GM12878 (cell line): ENCODE results near the gene FLT3LG. TPM values are rescaled to one million over a fixed set of nuclear protein-coding genes. Genes with fewer than 3 reads are reported as not detected.
A peak's percentile ranks its signal among the peaks of the same experiment; 100 is the strongest.

ENCODE experiments used
- BRCA1 ChIP-seq: IDR thresholded peaks from 2 replicates; pipeline ENCODE4 v1.6.1; 2011; ENCODE audit warnings: low read depth, low read length, improper control_type of control experiment
- CBFB ChIP-seq: IDR thresholded peaks from 2 replicates; pipeline ENCODE4 v1.6.1; 2016; ENCODE audit warnings: antibody characterized with exemption, low read depth
- CREB1 ChIP-seq: IDR thresholded peaks from 2 replicates; pipeline ENCODE4 v1.6.1; 2012; ENCODE audit warnings: low read depth, mild to moderate bottlenecking, inconsistent platforms
- EED ChIP-seq: sonication (generic); IDR thresholded peaks from 2 replicates; pipeline ENCODE4 v1.6.1; 2016; ENCODE audit warnings: antibody characterized with exemption, low read depth
- EP300 ChIP-seq, 2 experiments: fragments of 150-350 bp in 1 of 2; IDR thresholded peaks; 2 replicates each; pipeline ENCODE4 v1.6.1; 2011 to 2012; ENCODE audit warnings: low read depth in 2 of 2, low read length in 2 of 2, borderline replicate concordance in 1 of 2, improper control_type of control experiment in 1 of 2, inconsistent platforms in 1 of 2; ENCODE audit not compliant: control insufficient read depth in 1 of 2
- GABPA ChIP-seq: IDR thresholded peaks from 2 replicates; pipeline ENCODE4 v1.6.1; 2014; ENCODE audit warnings: antibody characterized with exemption, low read depth, mild to moderate bottlenecking, inconsistent platforms
- HDGF ChIP-seq: fragments of 450-650 bp; IDR thresholded peaks from 2 replicates; pipeline ENCODE4 v1.6.1; 2016; ENCODE audit warnings: antibody characterized with exemption
- MXI1 ChIP-seq: fragments of 150-350 bp; IDR thresholded peaks from 2 replicates; pipeline ENCODE4 v1.6.1; 2011; ENCODE audit warnings: low read depth, mild to moderate bottlenecking, inconsistent platforms, low read length, improper control_type of control experiment
- NFYB ChIP-seq: IDR thresholded peaks from 2 replicates; pipeline ENCODE4 v1.6.1; 2011; ENCODE audit warnings: low read depth, mild to moderate bottlenecking, low read length, improper control_type of control experiment, moderate library complexity; ENCODE audit not compliant: insufficient read depth
- POU2F2 ChIP-seq: IDR thresholded peaks from 3 replicates; pipeline ENCODE4 v1.6.1; 2011; ENCODE audit warnings: low read depth, mild to moderate bottlenecking, low read length, borderline replicate concordance
- SIN3A ChIP-seq: IDR thresholded peaks from 2 replicates; pipeline ENCODE4 v1.6.1; 2012; ENCODE audit warnings: low read depth, low read length, improper control_type of control experiment
- SIX5 ChIP-seq: IDR thresholded peaks from 2 replicates; pipeline ENCODE4 v1.6.1; 2011; ENCODE audit warnings: mild to moderate bottlenecking, low read depth, low read length, moderate library complexity; ENCODE audit not compliant: severe bottlenecking
- SMARCA5 ChIP-seq: fragments of 450-650 bp; IDR thresholded peaks from 2 replicates; pipeline ENCODE4 v1.6.1; 2017; ENCODE audit warnings: mild to moderate bottlenecking
- STAT3 ChIP-seq: IDR thresholded peaks from 2 replicates; pipeline ENCODE4 v1.6.1; 2011; ENCODE audit warnings: low read depth, low read length, improper control_type of control experiment
- ZSCAN29 ChIP-seq: fragments of 450-650 bp; IDR thresholded peaks from 2 replicates; pipeline ENCODE4 v1.6.1; 2017; ENCODE audit warnings: mild to moderate bottlenecking, moderate library complexity
- polyA plus RNA-seq, 11 experiments: library from polyadenylated mRNA; depleted of rRNA in 4 of 11; unstranded in 6 of 11; stranded (reverse) in 5 of 11; fragments of >200 nt; fragmentation: Nextera tagmentation in 4 of 11; fragmentation: Illumina TruSeq in 1 of 11; extraction: Ambion mirVana in 4 of 11; extraction: Trizol in 1 of 11; gene quantifications; 1 replicate in 1 of 11; 2 replicates in 10 of 11; pipeline versions ENCODE4 v1.2.1 to v1.2.3, GENCODE V29; 2011 to 2016; ENCODE audit warnings: inconsistent platforms in 2 of 11, missing spikeins in 2 of 11, low read depth in 1 of 11
- total RNA-seq, 4 experiments: library from RNA; depleted of rRNA in 3 of 4; stranded (reverse); fragments of >200 nt in 3 of 4; fragmentation: Illumina TruSeq in 1 of 4; extraction: Trizol in 1 of 4; gene quantifications; 2 replicates each; pipeline versions ENCODE4 v1.2.1 to v1.2.3, GENCODE V29; 2013 to 2021
- TF ChIP-seq, protein P1 (sequence below): fragments of 450-650 bp; IDR thresholded peaks from 2 replicates; pipeline ENCODE4 v1.6.1; 2016; ENCODE audit warnings: mild to moderate bottlenecking
- TF ChIP-seq, protein P2 (sequence below): fragments of 450-650 bp; conservative IDR thresholded peaks from 2 replicates; pipeline ENCODE4 v1.6.1; 2017; ENCODE audit warnings: mild to moderate bottlenecking, moderate library complexity
- TF ChIP-seq, protein P3 (sequence below): IDR thresholded peaks from 2 replicates; pipeline ENCODE4 v1.6.1; 2011; ENCODE audit warnings: mild to moderate bottlenecking, low read depth, low read length, moderate library complexity; ENCODE audit not compliant: insufficient replicate concordance
- TF ChIP-seq, protein P4 (sequence below): IDR thresholded peaks from 2 replicates; pipeline ENCODE4 v1.6.1; 2012; ENCODE audit warnings: low read depth, low read length, improper control_type of control experiment
- TF ChIP-seq, protein P5 (sequence below): fragments of 450-650 bp; IDR thresholded peaks from 2 replicates; pipeline ENCODE4 v1.6.1; 2017; ENCODE audit warnings: low read depth, mild to moderate bottlenecking, moderate library complexity
- TF ChIP-seq, protein P6 (sequence below): fragments of 450-650 bp; IDR thresholded peaks from 2 replicates; pipeline ENCODE4 v1.6.1; 2017; ENCODE audit warnings: borderline replicate concordance

FLT3LG gene
- total and polyA plus RNA-seq, 10 of the 15 experiments (the other 5 are each of a cell fraction or from before 2014, with no cell fraction given), result 0.68 to 13.1 (median 4.3) TPM

DNA sequence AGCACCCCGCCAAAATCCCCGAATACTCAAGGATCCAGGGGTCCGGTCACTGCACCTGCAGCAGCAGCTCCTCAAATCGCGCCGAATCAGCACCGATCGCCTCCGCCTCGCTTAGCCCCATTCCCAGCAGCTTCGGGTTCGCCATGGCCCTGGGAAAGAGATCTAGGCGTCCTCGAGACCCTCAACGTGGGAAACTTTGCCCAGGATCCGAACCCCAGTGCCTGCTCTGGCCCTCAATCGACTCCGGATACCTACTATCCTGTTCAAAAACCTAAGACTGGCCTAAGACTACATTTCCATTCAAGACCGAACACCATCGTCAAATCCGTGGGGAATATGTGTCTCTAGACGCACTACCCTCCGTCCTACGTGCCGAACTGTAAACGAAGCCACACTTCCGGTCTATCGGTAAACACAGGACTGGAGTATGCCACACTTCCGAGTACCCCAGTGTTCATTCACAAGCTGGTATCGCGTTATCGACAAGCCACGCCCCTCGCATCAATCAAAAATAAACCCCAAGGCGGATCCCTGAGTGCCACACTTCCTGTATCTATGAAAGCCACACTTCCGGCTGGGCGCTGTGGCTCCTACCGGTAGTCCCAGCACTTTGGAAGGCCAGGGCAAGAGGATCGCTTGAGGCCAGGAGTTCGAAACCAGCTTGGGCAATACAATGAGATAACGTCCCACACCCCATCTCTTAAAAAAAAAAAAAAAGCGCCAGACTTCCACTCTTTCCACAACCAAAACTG lies 22.4 kb upstream of the FLT3LG start, which contains the start of gene PIH1D1 (continued):
- TF ChIP-seq MXI1, result peak; percentile 69; the same call in 1 of the 2 replicates
- TF ChIP-seq CBFB, result peak; percentile 75; the same call in 1 of the 2 replicates
- peak; percentile 62; the same call in 1 of the 2 replicates for TF ChIP-seq HDGF
- no peak for TF ChIP-seq EP300 (IDR thresholded peaks at IDR 0.05; ENCODE audit: borderline replicate concordance in 1 of 2, control insufficient read depth in 1 of 2, low read depth in 2 of 2, low read length in 2 of 2)
- peak; percentile 96 for TF ChIP-seq GABPA
- TF ChIP-seq, protein P1, sequence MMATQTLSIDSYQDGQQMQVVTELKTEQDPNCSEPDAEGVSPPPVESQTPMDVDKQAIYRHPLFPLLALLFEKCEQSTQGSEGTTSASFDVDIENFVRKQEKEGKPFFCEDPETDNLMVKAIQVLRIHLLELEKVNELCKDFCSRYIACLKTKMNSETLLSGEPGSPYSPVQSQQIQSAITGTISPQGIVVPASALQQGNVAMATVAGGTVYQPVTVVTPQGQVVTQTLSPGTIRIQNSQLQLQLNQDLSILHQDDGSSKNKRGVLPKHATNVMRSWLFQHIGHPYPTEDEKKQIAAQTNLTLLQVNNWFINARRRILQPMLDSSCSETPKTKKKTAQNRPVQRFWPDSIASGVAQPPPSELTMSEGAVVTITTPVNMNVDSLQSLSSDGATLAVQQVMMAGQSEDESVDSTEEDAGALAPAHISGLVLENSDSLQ, result peak; percentile 98
- TF ChIP-seq SIX5, result peak; percentile 71
- TF ChIP-seq NFYB, result no peak
- no peak for TF ChIP-seq STAT3
- TF ChIP-seq ZSCAN29, result no peak
- TF ChIP-seq, protein P2, sequence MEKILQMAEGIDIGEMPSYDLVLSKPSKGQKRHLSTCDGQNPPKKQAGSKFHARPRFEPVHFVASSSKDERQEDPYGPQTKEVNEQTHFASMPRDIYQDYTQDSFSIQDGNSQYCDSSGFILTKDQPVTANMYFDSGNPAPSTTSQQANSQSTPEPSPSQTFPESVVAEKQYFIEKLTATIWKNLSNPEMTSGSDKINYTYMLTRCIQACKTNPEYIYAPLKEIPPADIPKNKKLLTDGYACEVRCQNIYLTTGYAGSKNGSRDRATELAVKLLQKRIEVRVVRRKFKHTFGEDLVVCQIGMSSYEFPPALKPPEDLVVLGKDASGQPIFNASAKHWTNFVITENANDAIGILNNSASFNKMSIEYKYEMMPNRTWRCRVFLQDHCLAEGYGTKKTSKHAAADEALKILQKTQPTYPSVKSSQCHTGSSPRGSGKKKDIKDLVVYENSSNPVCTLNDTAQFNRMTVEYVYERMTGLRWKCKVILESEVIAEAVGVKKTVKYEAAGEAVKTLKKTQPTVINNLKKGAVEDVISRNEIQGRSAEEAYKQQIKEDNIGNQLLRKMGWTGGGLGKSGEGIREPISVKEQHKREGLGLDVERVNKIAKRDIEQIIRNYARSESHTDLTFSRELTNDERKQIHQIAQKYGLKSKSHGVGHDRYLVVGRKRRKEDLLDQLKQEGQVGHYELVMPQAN, result peak; percentile 67
- TF ChIP-seq EED, result peak; percentile 20; the same call in 1 of the 2 replicates
- TF ChIP-seq CREB1, result peak; percentile 60
- TF ChIP-seq SIN3A, result 0 out of 2 replicates have a peak, but pooled peaks have one; percentile 31
- TF ChIP-seq, protein P3, sequence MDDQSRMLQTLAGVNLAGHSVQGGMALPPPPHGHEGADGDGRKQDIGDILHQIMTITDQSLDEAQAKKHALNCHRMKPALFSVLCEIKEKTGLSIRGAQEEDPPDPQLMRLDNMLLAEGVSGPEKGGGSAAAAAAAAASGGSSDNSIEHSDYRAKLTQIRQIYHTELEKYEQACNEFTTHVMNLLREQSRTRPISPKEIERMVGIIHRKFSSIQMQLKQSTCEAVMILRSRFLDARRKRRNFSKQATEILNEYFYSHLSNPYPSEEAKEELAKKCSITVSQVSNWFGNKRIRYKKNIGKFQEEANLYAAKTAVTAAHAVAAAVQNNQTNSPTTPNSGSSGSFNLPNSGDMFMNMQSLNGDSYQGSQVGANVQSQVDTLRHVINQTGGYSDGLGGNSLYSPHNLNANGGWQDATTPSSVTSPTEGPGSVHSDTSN, result peak; percentile 92
- TF ChIP-seq BRCA1, result peak; percentile 76
- TF ChIP-seq POU2F2, result peak; percentile 25; the same call in 2 of the 3 replicates
- TF ChIP-seq, protein P4, sequence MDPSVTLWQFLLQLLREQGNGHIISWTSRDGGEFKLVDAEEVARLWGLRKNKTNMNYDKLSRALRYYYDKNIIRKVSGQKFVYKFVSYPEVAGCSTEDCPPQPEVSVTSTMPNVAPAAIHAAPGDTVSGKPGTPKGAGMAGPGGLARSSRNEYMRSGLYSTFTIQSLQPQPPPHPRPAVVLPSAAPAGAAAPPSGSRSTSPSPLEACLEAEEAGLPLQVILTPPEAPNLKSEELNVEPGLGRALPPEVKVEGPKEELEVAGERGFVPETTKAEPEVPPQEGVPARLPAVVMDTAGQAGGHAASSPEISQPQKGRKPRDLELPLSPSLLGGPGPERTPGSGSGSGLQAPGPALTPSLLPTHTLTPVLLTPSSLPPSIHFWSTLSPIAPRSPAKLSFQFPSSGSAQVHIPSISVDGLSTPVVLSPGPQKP, result peak; percentile 81
- peak; percentile 49; the same call in 1 of the 2 replicates for TF ChIP-seq SMARCA5
- TF ChIP-seq, protein P5, sequence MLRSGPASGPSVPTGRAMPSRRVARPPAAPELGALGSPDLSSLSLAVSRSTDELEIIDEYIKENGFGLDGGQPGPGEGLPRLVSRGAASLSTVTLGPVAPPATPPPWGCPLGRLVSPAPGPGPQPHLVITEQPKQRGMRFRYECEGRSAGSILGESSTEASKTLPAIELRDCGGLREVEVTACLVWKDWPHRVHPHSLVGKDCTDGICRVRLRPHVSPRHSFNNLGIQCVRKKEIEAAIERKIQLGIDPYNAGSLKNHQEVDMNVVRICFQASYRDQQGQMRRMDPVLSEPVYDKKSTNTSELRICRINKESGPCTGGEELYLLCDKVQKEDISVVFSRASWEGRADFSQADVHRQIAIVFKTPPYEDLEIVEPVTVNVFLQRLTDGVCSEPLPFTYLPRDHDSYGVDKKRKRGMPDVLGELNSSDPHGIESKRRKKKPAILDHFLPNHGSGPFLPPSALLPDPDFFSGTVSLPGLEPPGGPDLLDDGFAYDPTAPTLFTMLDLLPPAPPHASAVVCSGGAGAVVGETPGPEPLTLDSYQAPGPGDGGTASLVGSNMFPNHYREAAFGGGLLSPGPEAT, result peak; percentile 50; the same call in 1 of the 2 replicates
- TF ChIP-seq, protein P6, sequence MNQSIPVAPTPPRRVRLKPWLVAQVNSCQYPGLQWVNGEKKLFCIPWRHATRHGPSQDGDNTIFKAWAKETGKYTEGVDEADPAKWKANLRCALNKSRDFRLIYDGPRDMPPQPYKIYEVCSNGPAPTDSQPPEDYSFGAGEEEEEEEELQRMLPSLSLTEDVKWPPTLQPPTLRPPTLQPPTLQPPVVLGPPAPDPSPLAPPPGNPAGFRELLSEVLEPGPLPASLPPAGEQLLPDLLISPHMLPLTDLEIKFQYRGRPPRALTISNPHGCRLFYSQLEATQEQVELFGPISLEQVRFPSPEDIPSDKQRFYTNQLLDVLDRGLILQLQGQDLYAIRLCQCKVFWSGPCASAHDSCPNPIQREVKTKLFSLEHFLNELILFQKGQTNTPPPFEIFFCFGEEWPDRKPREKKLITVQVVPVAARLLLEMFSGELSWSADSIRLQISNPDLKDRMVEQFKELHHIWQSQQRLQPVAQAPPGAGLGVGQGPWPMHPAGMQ, result peak; percentile 60
